A204.1 (cell line): ENCODE results near the gene CAPN5.

Source experiments
- FAIRE-seq: peaks from 2 replicates; lab custom pipeline; 2012; peaks lifted over from hg19 to GRCh38; lab: Jason Lieb, UNC

CAPN5 gene

GRCh38 chr11:77151804-77152509, 85.2 kb downstream of the CAPN5 start:
- FAIRE-seq, result no peak

GRCh38 chr11:77152846-77153245, 86.1 kb downstream of the CAPN5 start:
- FAIRE-seq, result no peak

GRCh38 chr11:77153276-77154185, 86.8 kb downstream of the CAPN5 start:
- FAIRE-seq, result no peak

- no peak for FAIRE-seq
These were observed 87.8 kb downstream of the CAPN5 start for GRCh38 chr11:77154381-77155081.

- FAIRE-seq, result no peak
These were observed 88.3 kb downstream of the CAPN5 start for GRCh38 chr11:77155082-77155475.

- FAIRE-seq, result no peak
These were observed 88.9 kb downstream of the CAPN5 start for GRCh38 chr11:77155556-77156130.

- no peak for FAIRE-seq
These were observed 89.8 kb downstream of the CAPN5 start for GRCh38 chr11:77156396-77157195.

- FAIRE-seq, result no peak
These were observed 91.4 kb downstream of the CAPN5 start for GRCh38 chr11:77158041-77158695.

GRCh38 chr11:77159219-77159936, 92.6 kb downstream of the CAPN5 start:
- no peak for FAIRE-seq

GRCh38 chr11:77159937-77160495, 93.2 kb downstream of the CAPN5 start:
- no peak for FAIRE-seq

GRCh38 chr11:77163271-77163670, 96.5 kb downstream of the CAPN5 start:
- no peak for FAIRE-seq

GRCh38 chr11:77165066-77165465, 98.3 kb downstream of the CAPN5 start:
- FAIRE-seq, result no peak

GRCh38 chr11:77166021-77166420, 99.2 kb downstream of the CAPN5 start:
- no peak for FAIRE-seq

- no peak for FAIRE-seq
These were observed 100.4 kb downstream of the CAPN5 start for GRCh38 chr11:77167111-77167626.

- FAIRE-seq, result no peak
These were observed 101.0 kb downstream of the CAPN5 start for GRCh38 chr11:77167791-77168190.

GRCh38 chr11:77170107-77170506, 103.3 kb downstream of the CAPN5 start:
- no peak for FAIRE-seq

- no peak for FAIRE-seq
These were observed 104.5 kb downstream of the CAPN5 start for GRCh38 chr11:77171254-77171653.

GRCh38 chr11:77171885-77172665, 105.3 kb downstream of the CAPN5 start:
- no peak for FAIRE-seq

- no peak for FAIRE-seq
These were observed 105.9 kb downstream of the CAPN5 start for GRCh38 chr11:77172666-77172982.
